ENCODE measurements around the gene EEF1AKMT1.

Gene EEF1AKMT1

GRCh38 chr13:20680416-20681080, 93.2 kb downstream of the EEF1AKMT1 start:
- no peaks in the 10 kb centered on the region for H3K36me3 ChIP-seq (ENCODE audit: control insufficient read depth, insufficient read depth, low read length)
- H3K27me3 ChIP-seq (ENCODE audit: control insufficient read depth, insufficient read depth, low read length) = no peaks in the 10 kb centered on the region
- no peak overlapping the region for H3K4me3 ChIP-seq (ENCODE audit: low read length)
- H3K27ac ChIP-seq (ENCODE audit: low read depth, low read length) = no peak overlapping the region
- no peak overlapping the region for H3K9ac ChIP-seq (ENCODE audit: low read length)
- H3K4me1 ChIP-seq (ENCODE audit: control insufficient read depth, insufficient read depth, low read length) = no peaks in the 10 kb centered on the region

GRCh38 chr13:20679879-20680278, 93.9 kb downstream of the EEF1AKMT1 start:
- H3K4me1 ChIP-seq (ENCODE audit: control insufficient read depth, insufficient read depth, low read length) = no peaks in the 10 kb centered on the region
- H3K4me3 ChIP-seq (ENCODE audit: low read length) = no peak overlapping the region
- no peak overlapping the region for H3K9ac ChIP-seq (ENCODE audit: low read length)
- no peak overlapping the region for H3K27ac ChIP-seq (ENCODE audit: low read depth, low read length)
- no peaks in the 10 kb centered on the region for H3K36me3 ChIP-seq (ENCODE audit: control insufficient read depth, insufficient read depth, low read length)
- H3K27me3 ChIP-seq (ENCODE audit: control insufficient read depth, insufficient read depth, low read length) = no peaks in the 10 kb centered on the region
